SJCRH30 (cell line): Measurements from ENCODE around the gene TRH. TPM values are rescaled to one million over a fixed set of nuclear protein-coding genes. Genes with fewer than 3 reads are reported as not detected.
"Not testable (repeated sequence)": the region's sequence is repeated elsewhere in the genome, so short reads cannot be mapped to it uniquely, and the experiment has no call there.

Experiments used
- DNase-seq, 2 experiments: peaks; one replicate each; pipeline ENCODE4 v3.0.0-alpha.2; 2015 to 2020
- H3K27ac ChIP-seq: fragments of 250-450 bp; sonication (Bioruptor Pico); 2 replicates; pipeline ENCODE4 v1.5.1; 2020; ENCODE audit warnings: mild to moderate bottlenecking, moderate library complexity
- H3K27me3 ChIP-seq: fragments of 250-450 bp; sonication (Bioruptor Pico); 2 replicates; pipeline ENCODE4 v1.5.1; 2020; ENCODE audit warnings: mild to moderate bottlenecking, moderate library complexity
- H3K36me3 ChIP-seq: fragments of 250-450 bp; sonication (Bioruptor Pico); 2 replicates; pipeline ENCODE4 v1.5.1; 2020; ENCODE audit warnings: mild to moderate bottlenecking, moderate library complexity
- H3K4me1 ChIP-seq: fragments of 250-450 bp; sonication (Bioruptor Pico); 2 replicates; pipeline ENCODE4 v1.5.1; 2020; ENCODE audit warnings: mild to moderate bottlenecking, moderate library complexity
- H3K4me3 ChIP-seq: fragments of 250-450 bp; sonication (Bioruptor Pico); 2 replicates; pipeline ENCODE4 v1.5.1; 2020; ENCODE audit warnings: mild to moderate bottlenecking, moderate library complexity
- H3K9me3 ChIP-seq: fragments of 250-450 bp; sonication (Bioruptor Pico); replicated peaks from 2 replicates; pipeline ENCODE4 v1.5.1; 2020; ENCODE audit warnings: mild to moderate bottlenecking, moderate library complexity
- total RNA-seq: library from RNA; depleted of rRNA; stranded (reverse); fragments of >200 nt; shearing (Covaris generic); gene quantifications from 2 replicates; pipeline ENCODE4 v1.2.3, GENCODE V29; 2014; rRNA removed

The TRH gene
- total RNA-seq, 1 experiment from 2014 or later = not detected

DNA sequence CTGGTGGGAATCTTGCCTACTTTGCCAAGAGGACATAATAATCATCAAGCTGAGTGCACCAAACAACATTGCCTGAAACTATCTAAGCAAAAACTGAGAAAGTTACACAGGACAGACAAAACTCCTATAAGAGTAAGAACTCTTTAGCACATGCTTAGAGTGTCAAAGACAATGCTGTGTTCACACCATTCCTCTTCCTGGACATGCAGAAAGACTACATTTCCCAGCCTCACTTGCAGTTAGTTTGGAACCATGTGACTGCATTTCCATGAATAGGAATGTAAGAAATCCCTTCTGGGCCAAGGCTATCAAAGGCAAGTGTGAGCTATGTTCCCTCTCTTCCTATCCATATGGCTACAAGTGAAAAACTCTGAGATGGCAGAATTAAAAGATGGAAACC lies 37.6 kb downstream of the TRH start:
- H3K4me1 ChIP-seq = not testable (repeated sequence)

GRCh38 chr3:130013246-130013645 lies 38.7 kb downstream of the TRH start:
- H3K27me3 ChIP-seq, H3K4me3 ChIP-seq, H3K4me1 ChIP-seq, DNase-seq, H3K27ac ChIP-seq, H3K36me3 ChIP-seq, H3K9me3 ChIP-seq: not testable (repeated sequence)

More for the DNA sequence above, 37.6 kb downstream of the TRH start:
- not testable (repeated sequence) for H3K4me3 ChIP-seq, H3K36me3 ChIP-seq, H3K27me3 ChIP-seq, DNase-seq, H3K9me3 ChIP-seq, H3K27ac ChIP-seq

- H3K9me3 ChIP-seq = no peaks in the 10 kb centered on the region
- H3K27me3 ChIP-seq = no peaks in the 10 kb centered on the region
- H3K36me3 ChIP-seq = no peaks in the 10 kb centered on the region
- H3K4me1 ChIP-seq = no peaks in the 10 kb centered on the region
- H3K4me3 ChIP-seq = no peak overlapping the region
- H3K27ac ChIP-seq = no peak overlapping the region
- DNase-seq = no peak
These were observed 40.0 kb downstream of the TRH start for GRCh38 chr3:130014526-130014925.

DNA sequence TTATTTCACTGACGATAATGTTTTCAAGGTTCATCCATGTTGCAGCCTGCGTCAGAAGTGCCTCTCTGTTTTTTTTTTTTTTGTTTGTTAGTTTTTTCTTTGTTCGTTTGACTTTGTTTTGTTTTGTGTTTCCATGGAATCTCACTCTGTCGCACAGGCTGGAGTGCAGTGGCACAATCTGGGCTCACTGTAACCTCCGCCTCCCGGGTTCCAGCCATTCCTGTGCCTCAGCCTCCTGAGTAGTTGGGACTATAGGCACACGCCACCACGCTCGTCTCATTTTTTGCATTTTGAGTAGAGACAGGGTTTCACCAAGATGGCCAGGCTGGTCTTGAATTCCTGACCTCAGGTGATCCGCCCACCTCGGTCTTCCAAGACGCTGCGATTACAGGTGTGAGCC lies 43.1 kb downstream of the TRH start:
- not testable (repeated sequence) for H3K4me3 ChIP-seq, H3K4me1 ChIP-seq, H3K27me3 ChIP-seq, H3K27ac ChIP-seq, DNase-seq, H3K36me3 ChIP-seq, H3K9me3 ChIP-seq

DNA sequence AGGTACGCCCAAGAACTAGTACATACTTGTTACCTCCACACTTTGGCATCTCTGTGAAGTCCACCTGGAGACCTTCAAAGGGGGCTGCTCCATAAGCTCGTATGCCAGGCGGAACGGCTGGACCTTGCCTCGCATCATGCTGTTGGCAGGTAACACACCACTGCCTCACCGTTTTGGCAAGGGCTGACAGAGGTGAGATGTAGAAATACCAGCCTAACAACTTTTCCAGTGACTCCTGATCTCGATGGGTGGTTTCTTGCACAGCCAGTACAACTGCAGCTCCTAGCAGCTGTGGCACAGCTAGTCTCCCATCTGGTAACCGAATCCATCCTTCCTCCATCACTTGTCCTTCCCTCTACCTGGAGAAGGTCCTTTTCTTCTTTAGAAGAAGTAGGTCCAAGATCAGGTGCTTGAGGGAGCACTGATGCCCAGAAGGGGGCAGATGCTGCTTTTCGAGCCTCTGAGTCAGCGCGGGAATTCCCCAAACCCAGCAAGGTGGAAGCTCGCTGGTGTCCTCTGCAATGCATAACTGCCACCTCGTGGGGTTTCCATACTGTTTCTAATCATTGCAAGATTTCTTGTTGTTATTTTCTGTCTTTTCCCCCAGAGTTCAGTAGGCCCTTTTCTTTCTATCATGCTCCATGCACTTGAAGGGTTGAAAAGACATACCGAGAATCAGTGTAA lies 51.8 kb downstream of the TRH start:
- not testable (repeated sequence) for H3K36me3 ChIP-seq, H3K9me3 ChIP-seq, H3K27ac ChIP-seq, DNase-seq, H3K4me1 ChIP-seq, H3K4me3 ChIP-seq, H3K27me3 ChIP-seq

DNA sequence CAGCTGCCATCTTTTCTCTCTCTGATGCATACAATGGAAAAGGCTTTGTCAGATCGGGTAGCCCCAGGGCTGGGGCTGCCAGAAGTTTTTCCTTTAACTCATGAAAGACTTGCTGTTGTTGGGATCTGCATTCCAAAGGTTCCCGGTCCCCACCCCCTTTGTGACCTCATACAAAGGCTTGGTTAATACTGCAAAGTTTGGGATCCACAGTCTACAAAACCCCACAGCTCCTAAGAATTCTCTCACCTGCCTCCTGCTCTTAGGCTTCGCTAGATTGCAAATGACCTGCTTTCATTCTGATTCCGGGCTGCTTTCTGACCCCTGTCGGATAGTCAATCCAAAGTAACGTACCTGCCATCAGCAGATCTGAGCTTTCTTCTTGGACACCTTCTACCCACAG lies 52.9 kb downstream of the TRH start:
- not testable (repeated sequence) for DNase-seq, H3K36me3 ChIP-seq, H3K4me1 ChIP-seq, H3K4me3 ChIP-seq, H3K27me3 ChIP-seq, H3K9me3 ChIP-seq, H3K27ac ChIP-seq

Other genes starting within 250 kb of the TRH start
- 22.1 and 22.3 TPM in 2 replicates for gene TMCC1, start 81.0 kb upstream of the TRH start, total RNA-seq
- gene ALG1L2, start 107.1 kb downstream of the TRH start, total RNA-seq = 0.46 TPM in 1 of 2 replicates, not detected in the other